Measurements from ENCODE around the gene PGP.

Gene PGP

DNA sequence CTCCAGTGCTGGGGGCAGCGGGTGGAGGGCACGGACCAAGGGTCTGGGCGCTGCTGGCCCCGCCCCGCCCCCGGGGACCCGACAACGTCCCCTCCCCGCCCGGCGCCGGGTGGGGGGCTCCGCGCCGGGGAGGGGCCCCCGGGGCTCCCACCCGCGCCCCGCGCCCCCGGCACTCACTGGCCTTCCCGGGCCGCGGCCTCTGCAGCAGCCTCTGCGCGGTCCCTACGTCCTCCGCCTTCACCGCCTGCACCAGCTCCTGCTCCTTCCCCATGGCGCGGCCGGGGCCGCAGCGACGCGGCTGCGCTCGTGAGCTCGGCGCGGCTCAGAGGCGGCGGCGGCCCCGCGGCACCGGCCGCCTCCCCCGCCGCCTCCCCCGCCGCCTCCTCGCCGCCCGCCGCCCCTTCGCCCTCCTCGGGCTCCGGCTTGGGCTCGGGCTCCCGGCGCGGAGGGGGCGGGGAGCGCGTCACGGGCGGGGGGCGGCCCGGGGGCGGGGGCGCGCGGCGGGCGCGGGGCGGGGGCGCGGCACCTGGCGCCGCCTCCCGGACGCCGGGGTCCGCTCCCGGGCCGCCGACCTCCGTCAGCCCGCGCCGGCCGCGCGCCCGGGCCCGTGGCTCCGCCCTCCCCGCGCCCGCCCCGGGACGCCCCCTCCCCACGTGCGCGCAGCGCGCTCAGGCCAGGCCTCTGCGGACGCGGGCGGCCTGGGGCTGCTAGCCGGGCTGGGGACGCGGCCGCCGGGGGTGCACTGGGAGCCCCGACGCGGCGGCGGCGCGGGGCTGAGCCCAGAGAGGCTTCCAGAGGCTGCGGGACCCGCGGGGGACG, 18.3 kb downstream of the PGP start, which contains the start of gene CASKIN1:
TSS of gene CASKIN1 (minus strand) at position 444 of the 819 bp plus-strand sequence. CDS start at position 271, 173 bp downstream.
- Histone ChIP-seq H3K23ac (ENCODE audit: low read length) (no peak within 1 kb of the TSS), H4K91ac (ENCODE audit: low read depth, low read length) (no peak within 1 kb of the TSS), H3K4me1 (ENCODE audit: control insufficient read depth in 1 of 2, insufficient read depth in 2 of 2, low read length in 2 of 2) (no peaks in the 10 kb centered on the region), H3K27me3 (ENCODE audit: insufficient read depth, low read length) (peaks cover 30% of the 10 kb centered on the region), H2BK12ac (ENCODE audit: low read length) (no peak within 1 kb of the TSS), H3K4ac (ENCODE audit: low read depth, low read length) (no peak within 1 kb of the TSS), H3K9me3 (ENCODE audit: insufficient read depth, low read depth, low read length) (peaks cover 5% of the 10 kb centered on the region), H3K18ac (ENCODE audit: low read length) (no peak within 1 kb of the TSS), H4K12ac (ENCODE audit: low read depth, low read length) (no peak within 1 kb of the TSS), H2BK5ac (ENCODE audit: low read depth, low read length, poor library complexity) (no peak within 1 kb of the TSS), H2BK120ac (ENCODE audit: insufficient read depth, low read length, poor library complexity) (no peak within 1 kb of the TSS), H2AFZ (ENCODE audit: insufficient read depth, low read length, poor library complexity) (peak within 1 kb of the TSS; percentile 27), H2AK5ac (ENCODE audit: low read length) (no peak within 1 kb of the TSS), H3K4me3 (ENCODE audit: low read depth, low read length) (peak within 1 kb of the TSS; percentile 67), H4K8ac (ENCODE audit: low read depth, low read length) (no peak within 1 kb of the TSS), H3K4me2 (ENCODE audit: low read length) (peak within 1 kb of the TSS; percentile 79), H3K9ac (ENCODE audit: low read length) (no peak within 1 kb of the TSS), H3K79me1 (ENCODE audit: low read length) (no peaks in the 10 kb centered on the region), H3K36me3 (ENCODE audit: control insufficient read depth in 1 of 2, insufficient read depth in 2 of 2, low read length in 2 of 2) (no peaks in the 10 kb centered on the region), H3K14ac (ENCODE audit: low read length) (no peak within 1 kb of the TSS), H3K27ac (ENCODE audit: low read depth, low read length) (no peak within 1 kb of the TSS), H3K79me2 (ENCODE audit: control insufficient read depth, insufficient read depth, low read length, poor library complexity) (no peaks in the 10 kb centered on the region)
- peak in 1 of 2 donors; percentile 44 for DNase-seq
- no CpG with 5 or more reads among the region's 129 CpGs for WGBS (ENCODE audit: extremely low coverage, insufficient coverage, insufficient read length)

DNA sequence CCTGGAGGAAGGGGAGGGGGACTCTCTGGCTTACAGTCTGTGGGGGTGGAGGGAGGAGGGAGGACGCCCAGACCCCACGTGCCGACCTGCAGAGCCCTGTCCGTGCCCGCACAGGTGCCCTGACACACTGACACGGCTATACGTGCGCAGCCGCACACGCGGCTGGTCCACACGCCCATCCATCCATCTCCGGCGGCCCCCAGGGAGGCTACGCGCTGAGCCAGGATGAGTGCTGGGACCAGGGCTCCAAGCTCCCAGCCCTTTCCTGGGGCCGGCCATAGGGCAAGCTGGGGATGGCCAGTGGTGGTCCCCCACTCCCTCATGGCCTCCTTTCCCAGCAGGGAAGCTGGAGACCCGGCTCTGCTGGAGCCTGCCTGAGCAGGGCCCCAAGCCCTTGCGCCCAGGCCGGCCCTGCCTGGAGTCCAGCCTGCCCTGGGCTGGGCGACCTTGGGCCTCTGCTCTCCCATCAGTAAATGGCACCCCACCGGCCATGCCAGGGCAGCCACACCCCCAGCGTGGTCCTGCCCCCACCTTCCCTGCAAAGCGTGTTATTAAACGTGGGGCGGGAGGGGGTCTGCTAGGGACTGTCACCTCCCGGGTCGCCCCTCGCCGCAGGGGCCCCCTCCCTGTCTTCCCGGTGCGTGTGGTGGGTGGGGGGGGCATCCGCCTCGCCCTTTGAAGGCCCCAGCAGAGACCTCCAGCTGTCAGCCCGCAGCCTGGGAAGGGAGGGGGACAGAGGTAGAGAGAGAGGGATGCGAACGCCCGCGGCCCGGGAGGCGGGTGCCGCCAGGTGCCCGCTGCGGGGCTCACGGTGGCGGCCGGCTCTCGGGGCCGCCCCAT, 19.1 kb downstream of the PGP start:
- H3K9ac ChIP-seq (ENCODE audit: low read length), result no peak overlapping the region
- peaks cover 5% of the 10 kb centered on the region for H3K9me3 ChIP-seq (ENCODE audit: insufficient read depth, low read depth, low read length)
- H2BK5ac ChIP-seq (ENCODE audit: low read depth, low read length, poor library complexity), result no peak overlapping the region
- no peak overlapping the region for H3K27ac ChIP-seq (ENCODE audit: low read depth, low read length)
- no peak overlapping the region for H4K12ac ChIP-seq (ENCODE audit: low read depth, low read length)
- no peak overlapping the region for H3K23ac ChIP-seq (ENCODE audit: low read length)
- no peaks in the 10 kb centered on the region for H3K79me2 ChIP-seq (ENCODE audit: control insufficient read depth, insufficient read depth, low read length, poor library complexity)
- no peak for DNase-seq
- no peaks in the 10 kb centered on the region for H3K36me3 ChIP-seq (ENCODE audit: control insufficient read depth in 1 of 2, insufficient read depth in 2 of 2, low read length in 2 of 2)
- no peak overlapping the region for H3K4me3 ChIP-seq (ENCODE audit: low read depth, low read length)
- H3K4ac ChIP-seq (ENCODE audit: low read depth, low read length), result no peak overlapping the region
- H3K27me3 ChIP-seq (ENCODE audit: insufficient read depth, low read length), result peaks cover 30% of the 10 kb centered on the region
- no CpG with 5 or more reads among the region's 49 CpGs for WGBS (ENCODE audit: extremely low coverage, insufficient coverage, insufficient read length)
- no peaks in the 10 kb centered on the region for H3K4me1 ChIP-seq (ENCODE audit: control insufficient read depth in 1 of 2, insufficient read depth in 2 of 2, low read length in 2 of 2)
- no peak overlapping the region for H2AK5ac ChIP-seq (ENCODE audit: low read length)
- H4K8ac ChIP-seq (ENCODE audit: low read depth, low read length), result no peak overlapping the region
- H2BK12ac ChIP-seq (ENCODE audit: low read length), result no peak overlapping the region
- H3K18ac ChIP-seq (ENCODE audit: low read length), result no peak overlapping the region
- no peak overlapping the region for H2AFZ ChIP-seq (ENCODE audit: insufficient read depth, low read length, poor library complexity)
- H3K79me1 ChIP-seq (ENCODE audit: low read length), result no peaks in the 10 kb centered on the region
- peak overlapping the region; percentile 79 for H3K4me2 ChIP-seq (ENCODE audit: low read length)
- no peak overlapping the region for H4K91ac ChIP-seq (ENCODE audit: low read depth, low read length)
- H3K14ac ChIP-seq (ENCODE audit: low read length), result no peak overlapping the region
- H2BK120ac ChIP-seq (ENCODE audit: insufficient read depth, low read length, poor library complexity), result no peak overlapping the region

DNA sequence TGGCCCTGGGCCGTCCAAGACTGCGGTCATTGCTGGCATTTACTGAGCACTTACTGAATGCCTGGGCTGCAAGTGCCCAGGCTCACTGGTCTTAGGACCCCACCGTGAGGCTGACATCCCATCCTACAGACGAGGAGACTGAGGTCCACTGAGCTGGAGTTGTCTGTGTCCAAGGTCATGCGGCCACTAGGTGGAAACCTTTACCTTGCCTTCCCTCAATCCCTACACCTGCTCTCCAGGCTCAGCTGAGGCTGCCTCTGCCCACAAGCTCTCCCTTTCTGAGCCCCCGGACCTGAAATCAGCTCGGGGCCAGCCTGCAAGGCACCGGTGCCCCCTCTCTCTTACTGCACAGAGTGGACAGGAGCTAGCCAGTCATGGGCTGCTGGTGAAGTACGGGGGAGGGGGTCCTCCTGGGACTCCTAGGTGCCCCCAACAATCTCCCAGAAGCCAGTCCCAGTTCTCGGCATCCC, 19.8 kb downstream of the PGP start:
- H3K4ac ChIP-seq (ENCODE audit: low read depth, low read length), result no peak overlapping the region
- no peak overlapping the region for H4K91ac ChIP-seq (ENCODE audit: low read depth, low read length)
- H4K12ac ChIP-seq (ENCODE audit: low read depth, low read length), result no peak overlapping the region
- no peak overlapping the region for H2BK5ac ChIP-seq (ENCODE audit: low read depth, low read length, poor library complexity)
- no peaks in the 10 kb centered on the region for H3K79me2 ChIP-seq (ENCODE audit: control insufficient read depth, insufficient read depth, low read length, poor library complexity)
- peaks cover 5% of the 10 kb centered on the region for H3K9me3 ChIP-seq (ENCODE audit: insufficient read depth, low read depth, low read length)
- WGBS (ENCODE audit: extremely low coverage, insufficient coverage, insufficient read length), result no CpG with 5 or more reads among the region's 10 CpGs
- no peak overlapping the region for H2AFZ ChIP-seq (ENCODE audit: insufficient read depth, low read length, poor library complexity)
- H4K8ac ChIP-seq (ENCODE audit: low read depth, low read length), result no peak overlapping the region
- H2AK5ac ChIP-seq (ENCODE audit: low read length), result no peak overlapping the region
- no peak overlapping the region for H2BK12ac ChIP-seq (ENCODE audit: low read length)
- no peak overlapping the region for H3K9ac ChIP-seq (ENCODE audit: low read length)
- no peaks in the 10 kb centered on the region for H3K79me1 ChIP-seq (ENCODE audit: low read length)
- H3K18ac ChIP-seq (ENCODE audit: low read length), result no peak overlapping the region
- DNase-seq, result peak; percentile 56 to 78
- H3K36me3 ChIP-seq (ENCODE audit: control insufficient read depth in 1 of 2, insufficient read depth in 2 of 2, low read length in 2 of 2), result no peaks in the 10 kb centered on the region
- no peaks in the 10 kb centered on the region for H3K4me1 ChIP-seq (ENCODE audit: control insufficient read depth in 1 of 2, insufficient read depth in 2 of 2, low read length in 2 of 2)
- no peak overlapping the region for H2BK120ac ChIP-seq (ENCODE audit: insufficient read depth, low read length, poor library complexity)
- H3K27ac ChIP-seq (ENCODE audit: low read depth, low read length), result no peak overlapping the region
- H3K23ac ChIP-seq (ENCODE audit: low read length), result no peak overlapping the region
- H3K27me3 ChIP-seq (ENCODE audit: insufficient read depth, low read length), result peaks cover 27% of the 10 kb centered on the region
- no peak overlapping the region for H3K4me3 ChIP-seq (ENCODE audit: low read depth, low read length)
- H3K14ac ChIP-seq (ENCODE audit: low read length), result no peak overlapping the region
- no peak overlapping the region for H3K4me2 ChIP-seq (ENCODE audit: low read length)

DNA sequence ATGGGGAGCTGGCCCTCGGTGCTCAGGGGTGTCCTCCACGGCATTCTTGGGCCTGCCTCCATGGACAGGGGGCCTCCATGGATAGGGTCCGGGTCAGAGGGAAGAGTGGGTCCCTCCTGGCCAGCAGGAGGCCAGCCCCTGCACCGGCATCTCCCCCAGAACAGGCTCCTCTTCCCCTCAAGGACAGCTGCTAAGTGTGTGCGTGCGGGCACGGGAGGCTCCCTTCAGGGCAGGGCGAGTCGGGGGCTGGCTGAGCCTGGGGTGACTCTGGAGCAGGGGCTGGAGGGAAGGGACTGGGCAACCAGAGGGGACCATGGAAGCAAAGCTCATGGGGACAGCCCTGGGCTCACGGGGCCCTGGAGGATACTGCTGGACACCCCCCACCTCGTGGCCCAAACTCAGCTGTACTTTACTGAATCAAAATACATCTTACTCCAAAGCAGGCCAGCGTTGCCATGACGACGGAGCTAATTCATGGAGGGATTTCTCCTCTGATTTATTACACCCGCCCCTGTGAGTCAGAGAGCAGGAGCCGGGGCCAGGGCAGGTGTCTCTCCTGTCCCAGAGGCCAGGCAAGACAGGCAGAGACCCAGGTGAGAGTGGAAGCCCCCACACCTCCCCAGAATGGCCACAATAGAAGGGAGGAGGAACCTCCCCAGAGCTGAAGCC, 20.3 kb downstream of the PGP start:
- Histone ChIP-seq H3K14ac (ENCODE audit: low read length) (no peak overlapping the region), H2BK5ac (ENCODE audit: low read depth, low read length, poor library complexity) (no peak overlapping the region), H3K9me3 (ENCODE audit: insufficient read depth, low read depth, low read length) (peaks cover 5% of the 10 kb centered on the region), H3K9ac (ENCODE audit: low read length) (no peak overlapping the region), H3K4me1 (ENCODE audit: control insufficient read depth in 1 of 2, insufficient read depth in 2 of 2, low read length in 2 of 2) (no peaks in the 10 kb centered on the region), H3K4ac (ENCODE audit: low read depth, low read length) (no peak overlapping the region), H3K4me3 (ENCODE audit: low read depth, low read length) (no peak overlapping the region), H3K27me3 (ENCODE audit: insufficient read depth, low read length) (peaks cover 27% of the 10 kb centered on the region), H3K79me1 (ENCODE audit: low read length) (no peaks in the 10 kb centered on the region), H4K8ac (ENCODE audit: low read depth, low read length) (no peak overlapping the region), H3K18ac (ENCODE audit: low read length) (no peak overlapping the region), H3K36me3 (ENCODE audit: control insufficient read depth in 1 of 2, insufficient read depth in 2 of 2, low read length in 2 of 2) (no peaks in the 10 kb centered on the region), H3K79me2 (ENCODE audit: control insufficient read depth, insufficient read depth, low read length, poor library complexity) (no peaks in the 10 kb centered on the region), H3K27ac (ENCODE audit: low read depth, low read length) (no peak overlapping the region), H3K4me2 (ENCODE audit: low read length) (no peak overlapping the region), H2BK120ac (ENCODE audit: insufficient read depth, low read length, poor library complexity) (no peak overlapping the region), H4K91ac (ENCODE audit: low read depth, low read length) (no peak overlapping the region), H4K12ac (ENCODE audit: low read depth, low read length) (no peak overlapping the region), H3K23ac (ENCODE audit: low read length) (no peak overlapping the region), H2AK5ac (ENCODE audit: low read length) (no peak overlapping the region), H2BK12ac (ENCODE audit: low read length) (no peak overlapping the region), H2AFZ (ENCODE audit: insufficient read depth, low read length, poor library complexity) (no peak overlapping the region)
- DNase-seq, result peak in 1 of 2 donors; percentile 15
- WGBS (ENCODE audit: extremely low coverage, insufficient coverage, insufficient read length), result no CpG with 5 or more reads among the region's 16 CpGs

All from trophoblast cell (in vitro differentiated cells and primary cell).